ENCODE data around the gene BACH2. TPM values are rescaled to one million over a fixed set of nuclear protein-coding genes. Genes with fewer than 3 reads are reported as not detected.

The BACH2 gene
- total RNA-seq, 4 donors from 2014 or later, result 8.5 to 20.0 (median 13.3) TPM

DNA sequence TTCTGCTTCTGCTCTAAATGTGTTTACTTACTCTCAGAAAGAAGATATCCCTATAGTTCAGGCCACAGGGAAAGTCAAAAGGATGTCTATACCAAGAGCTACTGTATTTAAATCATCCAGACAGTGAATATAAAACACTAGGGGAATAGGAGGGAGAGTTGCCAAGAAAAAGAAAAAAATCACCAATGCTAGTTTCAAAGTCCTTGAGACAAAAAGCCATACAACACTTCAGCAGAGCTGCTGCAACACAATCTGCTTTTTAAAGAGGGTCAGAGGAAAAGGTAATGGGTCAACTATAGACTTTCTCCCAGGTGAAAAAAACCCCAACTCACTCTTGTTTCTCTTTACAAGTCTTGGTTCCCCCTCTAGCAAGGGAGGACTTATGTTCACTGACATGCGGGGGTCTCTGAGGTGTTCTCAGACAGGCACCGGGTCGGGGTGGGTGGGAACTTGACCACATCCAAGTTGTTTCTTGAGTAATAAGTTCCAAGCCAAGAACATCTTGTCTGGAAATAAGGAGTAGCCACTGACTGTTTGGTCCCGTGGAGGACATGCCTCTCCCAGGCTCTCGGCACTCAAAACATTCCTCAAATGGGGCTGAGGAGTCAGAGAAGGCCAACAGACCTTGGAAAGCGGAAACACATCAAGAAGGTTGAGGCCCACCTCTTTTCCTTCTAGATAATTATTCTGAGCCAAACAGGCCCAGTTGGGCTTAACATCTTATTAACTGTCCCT lies 354.7 kb downstream of the BACH2 start:
- TF ChIP-seq POLR2AphosphoS5 (IDR thresholded peaks at IDR 0.05), result no peak
- no peak for TF ChIP-seq POLR2A (IDR thresholded peaks at IDR 0.05)
- no peak for TF ChIP-seq EP300 (IDR thresholded peaks at IDR 0.05)
- TF ChIP-seq, protein P1, sequence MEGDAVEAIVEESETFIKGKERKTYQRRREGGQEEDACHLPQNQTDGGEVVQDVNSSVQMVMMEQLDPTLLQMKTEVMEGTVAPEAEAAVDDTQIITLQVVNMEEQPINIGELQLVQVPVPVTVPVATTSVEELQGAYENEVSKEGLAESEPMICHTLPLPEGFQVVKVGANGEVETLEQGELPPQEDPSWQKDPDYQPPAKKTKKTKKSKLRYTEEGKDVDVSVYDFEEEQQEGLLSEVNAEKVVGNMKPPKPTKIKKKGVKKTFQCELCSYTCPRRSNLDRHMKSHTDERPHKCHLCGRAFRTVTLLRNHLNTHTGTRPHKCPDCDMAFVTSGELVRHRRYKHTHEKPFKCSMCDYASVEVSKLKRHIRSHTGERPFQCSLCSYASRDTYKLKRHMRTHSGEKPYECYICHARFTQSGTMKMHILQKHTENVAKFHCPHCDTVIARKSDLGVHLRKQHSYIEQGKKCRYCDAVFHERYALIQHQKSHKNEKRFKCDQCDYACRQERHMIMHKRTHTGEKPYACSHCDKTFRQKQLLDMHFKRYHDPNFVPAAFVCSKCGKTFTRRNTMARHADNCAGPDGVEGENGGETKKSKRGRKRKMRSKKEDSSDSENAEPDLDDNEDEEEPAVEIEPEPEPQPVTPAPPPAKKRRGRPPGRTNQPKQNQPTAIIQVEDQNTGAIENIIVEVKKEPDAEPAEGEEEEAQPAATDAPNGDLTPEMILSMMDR (IDR thresholded peaks at IDR 0.05), result no peak
- H3K4me1 ChIP-seq, result peaks cover 24% of the 10 kb centered on the region
- H3K4me3 ChIP-seq, result no peak overlapping the region
- H3K36me3 ChIP-seq, result peaks cover 2% of the 10 kb centered on the region
- no peaks in the 10 kb centered on the region for H3K27me3 ChIP-seq
- DNase-seq (ENCODE audit: low spot score in 2 of 2), result no peak
- H3K9me3 ChIP-seq, result no peaks in the 10 kb centered on the region
- WGBS, result 80% methylated on average over 6 of the region's 6 CpGs
- peak overlapping the region; percentile 77 for H3K27ac ChIP-seq

DNA sequence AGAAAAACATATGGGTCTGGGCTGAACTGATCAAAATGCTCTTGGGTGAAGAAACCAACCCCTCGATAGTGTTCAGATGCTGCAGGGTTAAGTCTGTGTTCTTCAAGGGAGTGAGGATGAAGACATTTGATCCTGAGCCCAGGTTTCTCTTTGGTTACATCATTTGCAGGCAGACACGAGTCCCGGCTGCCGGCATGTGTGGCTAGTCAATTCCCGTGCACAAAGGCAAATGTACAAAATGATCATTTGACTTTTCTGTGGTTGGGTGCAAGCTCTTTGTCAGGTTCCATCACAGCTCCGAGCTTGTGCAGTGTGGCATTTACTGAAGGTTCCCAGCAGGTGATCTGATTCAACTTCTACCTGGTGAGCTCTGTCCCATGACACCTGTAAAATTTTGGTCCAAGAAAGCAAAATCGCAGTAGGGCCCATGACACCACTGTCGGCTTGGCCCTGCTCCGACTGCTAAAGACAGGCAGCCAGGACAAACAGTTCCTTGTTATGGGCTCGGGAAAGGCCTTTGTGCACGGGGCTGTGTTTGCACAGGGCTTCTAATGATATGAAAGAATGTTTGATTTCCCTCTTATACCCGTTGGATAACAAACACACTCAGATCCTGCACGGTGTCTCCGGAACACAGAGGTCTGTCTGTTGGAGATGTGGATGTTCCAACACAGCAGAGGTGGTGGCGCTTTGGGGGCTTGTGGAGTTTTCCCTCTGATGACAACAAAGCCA lies 355.4 kb downstream of the BACH2 start:
- no peaks in the 10 kb centered on the region for H3K27me3 ChIP-seq
- no peak overlapping the region for H3K4me3 ChIP-seq
- TF ChIP-seq, protein P1 (IDR thresholded peaks at IDR 0.05), result no peak
- TF ChIP-seq POLR2A (IDR thresholded peaks at IDR 0.05) (no peak), POLR2AphosphoS5 (IDR thresholded peaks at IDR 0.05) (no peak), EP300 (IDR thresholded peaks at IDR 0.05) (no peak)
- 61% methylated on average over 15 of the region's 15 CpGs for WGBS
- no peaks in the 10 kb centered on the region for H3K9me3 ChIP-seq
- peaks cover 24% of the 10 kb centered on the region for H3K4me1 ChIP-seq
- H3K27ac ChIP-seq, result peak overlapping the region; percentile 77
- H3K36me3 ChIP-seq, result peaks cover 6% of the 10 kb centered on the region
- DNase-seq (ENCODE audit: low spot score in 2 of 2), result no peak

DNA sequence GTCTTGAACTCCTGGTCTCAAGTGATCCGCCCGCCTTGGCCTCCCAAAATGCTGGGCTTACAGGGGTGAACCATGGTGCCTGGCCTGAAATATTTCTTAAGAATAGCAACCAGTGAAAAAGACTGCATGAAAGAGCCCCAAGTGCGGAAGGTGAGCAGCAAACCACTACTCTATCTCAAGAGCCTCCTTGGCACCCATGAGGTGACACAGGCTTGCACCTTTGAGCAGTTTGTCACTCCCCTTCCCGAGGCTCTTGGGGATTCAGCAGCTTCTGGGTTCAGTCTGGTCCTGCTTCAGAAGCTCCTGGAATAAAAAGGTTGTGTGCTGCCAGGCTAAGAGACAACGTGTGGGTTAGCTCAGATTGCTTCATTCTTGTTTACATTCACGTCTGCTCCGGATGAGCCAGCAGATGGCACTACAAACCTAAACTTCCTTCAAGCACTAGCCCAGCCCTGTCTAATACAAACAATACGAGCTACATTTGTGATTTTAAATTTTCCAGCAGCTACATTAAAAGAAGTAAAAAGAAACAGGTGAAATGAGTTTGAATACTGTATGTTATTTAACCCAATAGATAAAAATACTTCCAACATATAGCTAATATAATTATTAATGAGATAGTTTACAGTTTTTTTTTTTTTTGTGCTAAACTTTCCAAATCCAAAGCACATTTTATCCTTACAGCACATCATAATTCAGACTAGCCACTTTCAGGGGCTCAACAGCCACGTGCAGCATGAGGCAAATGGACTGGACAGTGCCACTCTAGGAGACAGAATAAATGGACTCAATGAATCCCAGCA lies 356.2 kb downstream of the BACH2 start:
- 31% methylated on average over 9 of the region's 9 CpGs for WGBS
- H3K27me3 ChIP-seq, result no peaks in the 10 kb centered on the region
- peaks cover 6% of the 10 kb centered on the region for H3K36me3 ChIP-seq
- H3K27ac ChIP-seq, result peak overlapping the region; percentile 77
- TF ChIP-seq EP300 (IDR thresholded peaks at IDR 0.05), result no peak
- TF ChIP-seq, protein P1 (IDR thresholded peaks at IDR 0.05), result peak; percentile 43 to 58
- no peaks in the 10 kb centered on the region for H3K9me3 ChIP-seq
- H3K4me3 ChIP-seq, result no peak overlapping the region
- no peak for DNase-seq (ENCODE audit: low spot score in 2 of 2)
- H3K4me1 ChIP-seq, result peaks cover 24% of the 10 kb centered on the region

DNA sequence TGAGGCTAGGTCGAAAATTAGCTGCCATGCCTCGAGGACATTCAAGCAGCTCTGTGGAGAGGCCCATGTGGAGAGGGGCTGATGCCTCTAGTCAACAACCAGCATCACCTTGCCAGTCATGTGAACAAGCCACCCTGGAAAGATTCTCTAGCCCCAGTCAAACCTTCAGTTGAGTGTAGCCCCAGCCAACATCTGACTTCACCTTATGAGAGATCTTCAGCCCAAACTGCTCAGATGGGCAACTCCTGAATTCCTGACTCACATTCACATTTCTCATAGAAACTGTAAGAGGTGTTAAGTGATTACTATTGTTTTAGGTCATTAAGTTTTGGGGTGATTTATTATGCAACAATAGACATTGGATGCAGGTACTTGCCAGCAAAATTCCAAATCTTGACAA lies 357.5 kb downstream of the BACH2 start:
- 85% methylated on average over 2 of the region's 2 CpGs for WGBS
- Histone ChIP-seq H3K27ac (no peak overlapping the region), H3K27me3 (no peaks in the 10 kb centered on the region), H3K4me1 (peaks cover 24% of the 10 kb centered on the region), H3K9me3 (no peaks in the 10 kb centered on the region), H3K4me3 (no peak overlapping the region), H3K36me3 (peaks cover 6% of the 10 kb centered on the region)
- TF ChIP-seq POLR2A (IDR thresholded peaks at IDR 0.05) (no peak), EP300 (IDR thresholded peaks at IDR 0.05) (no peak), POLR2AphosphoS5 (IDR thresholded peaks at IDR 0.05) (no peak)
- TF ChIP-seq, protein P1 (IDR thresholded peaks at IDR 0.05), result no peak
- no peak for DNase-seq (ENCODE audit: low spot score in 2 of 2)

DNA sequence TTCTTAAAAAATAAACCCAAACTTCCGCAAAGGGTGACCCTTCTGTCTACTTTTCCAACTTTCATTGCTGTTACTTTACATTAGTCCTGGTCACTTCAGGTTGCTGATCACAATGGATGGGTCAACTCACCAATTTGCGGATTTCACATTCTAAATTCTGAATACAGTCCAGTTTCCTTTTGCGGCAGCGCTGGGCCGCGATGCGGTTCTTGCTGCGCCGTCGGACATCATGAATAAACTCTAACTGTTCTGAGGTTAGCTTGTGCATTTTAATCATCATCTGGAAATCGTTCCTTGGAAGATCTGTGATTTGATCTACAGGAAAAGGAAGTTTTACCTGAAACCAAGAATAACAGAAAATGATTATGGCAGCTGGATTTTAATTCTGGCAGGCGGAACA lies 358.6 kb downstream of the BACH2 start:
- 95% methylated on average over 12 of the region's 12 CpGs for WGBS
- Histone ChIP-seq H3K4me1 (peaks cover 24% of the 10 kb centered on the region), H3K27ac (no peak overlapping the region), H3K27me3 (no peaks in the 10 kb centered on the region), H3K36me3 (peaks cover 6% of the 10 kb centered on the region), H3K9me3 (no peaks in the 10 kb centered on the region), H3K4me3 (no peak overlapping the region)
- DNase-seq (ENCODE audit: low spot score in 2 of 2), result no peak
- TF ChIP-seq POLR2A (IDR thresholded peaks at IDR 0.05) (no peak), POLR2AphosphoS5 (IDR thresholded peaks at IDR 0.05) (no peak), EP300 (IDR thresholded peaks at IDR 0.05) (no peak)
- TF ChIP-seq, protein P1 (IDR thresholded peaks at IDR 0.05), result no peak
